NOMO-1 (cell line): ENCODE measurements around the gene ST7L.
A peak's percentile ranks its signal among the peaks of the same experiment; 100 is the strongest.
"Not testable (repeated sequence)": the region's sequence is repeated elsewhere in the genome, so short reads cannot be mapped to it uniquely, and the experiment has no call there.

Source experiments
- DNase-seq, 2 experiments: peaks; one replicate each; lab custom pipeline; 2025; ENCODE audit not compliant: unreplicated experiment in 2 of 2; lab: John Stamatoyannopoulos, UW

ST7L gene

GRCh38 chr1:112501810-112502641 lies 116.9 kb downstream of the ST7L start:
- peak; percentile 13 to 27 for DNase-seq

- DNase-seq, result no peak
These were observed 122.7 kb downstream of the ST7L start for GRCh38 chr1:112496290-112496689.

- DNase-seq, result no peak
These were observed 125.6 kb downstream of the ST7L start for GRCh38 chr1:112493351-112493750.

GRCh38 chr1:112492076-112492475 lies 126.9 kb downstream of the ST7L start:
- DNase-seq, result peak in 1 of 2 experiments; percentile 5

- DNase-seq, result no peak
These were observed 130.8 kb downstream of the ST7L start for GRCh38 chr1:112488141-112488540.

GRCh38 chr1:112487686-112488085 lies 131.3 kb downstream of the ST7L start:
- DNase-seq, result not testable (repeated sequence)

GRCh38 chr1:112486063-112486462 lies 132.9 kb downstream of the ST7L start:
- not testable (repeated sequence) for DNase-seq

- DNase-seq, result no peak
These were observed 140.6 kb downstream of the ST7L start for GRCh38 chr1:112478314-112478713.

GRCh38 chr1:112477550-112477949 lies 141.4 kb downstream of the ST7L start:
- no peak for DNase-seq
